K562 (cell line): ENCODE measurements around the gene UBA3. TPM values are rescaled to one million over a fixed set of nuclear protein-coding genes. Genes with fewer than 3 reads are reported as not detected.

ENCODE experiments used
- CBX8 ChIP-seq: fragments of 200-600 bp; sonication (generic); IDR thresholded peaks from 2 replicates; pipeline ENCODE4 v1.6.1; 2012; ENCODE audit warnings: borderline replicate concordance, mixed run types, low read depth, mild to moderate bottlenecking, moderate library complexity, mixed read lengths, low read length, control low read depth, inconsistent platforms; ENCODE audit not compliant: poor library complexity, severe bottlenecking; ENCODE audit errors: extremely low read depth
- E2F1 ChIP-seq: sonication (generic); formaldehyde crosslinking; IDR thresholded peaks from 2 replicates; pipeline ENCODE4 v1.8.1; 2023; ENCODE audit warnings: mild to moderate bottlenecking, missing genetic modification reagents, moderate library complexity
- HBP1 ChIP-seq: fragments of 450-650 bp; formaldehyde crosslinking; IDR thresholded peaks from 2 replicates; pipeline ENCODE4 v1.4.0; 2022; ENCODE audit warnings: missing genetic modification characterization
- JUND ChIP-seq, 2 experiments: IDR thresholded peaks; 2 replicates in 1 of 2; 3 replicates in 1 of 2; pipeline ENCODE4 v1.6.1; 2011; ENCODE audit warnings: borderline replicate concordance in 2 of 2, low read depth in 2 of 2, low read length in 2 of 2, improper control_type of control experiment in 1 of 2, missing biosample characterization in 1 of 2, missing genetic modification characterization in 1 of 2, missing genetic modification reagents in 1 of 2
- KAT7 ChIP-seq: sonication (generic); formaldehyde crosslinking; IDR thresholded peaks from 2 replicates; pipeline ENCODE4 v1.8.0; 2022; ENCODE audit warnings: missing genetic modification reagents, mild to moderate bottlenecking, borderline replicate concordance
- NR0B1 ChIP-seq: fragments of 450-650 bp; IDR thresholded peaks from one replicate; pipeline ENCODE4 v1.6.1; 2018; ENCODE audit warnings: mild to moderate bottlenecking, moderate library complexity; ENCODE audit not compliant: partially characterized antibody
- RERE ChIP-seq: sonication (generic); formaldehyde crosslinking; IDR thresholded peaks from 2 replicates; pipeline ENCODE4 v1.8.0; 2023; ENCODE audit warnings: missing genetic modification reagents, mild to moderate bottlenecking, borderline replicate concordance
- THAP7 ChIP-seq: fragments of 250-450 bp; sonication (Bioruptor Pico); IDR thresholded peaks from 2 replicates; pipeline ENCODE4 v1.5.0; 2021
- ZBTB7A ChIP-seq: IDR thresholded peaks from 2 replicates; pipeline ENCODE4 v1.6.1; 2011; ENCODE audit warnings: low read depth, mild to moderate bottlenecking, low read length, moderate library complexity, borderline replicate concordance; ENCODE audit not compliant: control insufficient read depth
- ZFX ChIP-seq: sonication (generic); formaldehyde crosslinking; IDR thresholded peaks from 2 replicates; pipeline ENCODE4 v1.8.0; 2022; ENCODE audit warnings: mild to moderate bottlenecking, missing genetic modification reagents, moderate library complexity
- polyA plus RNA-seq, 8 experiments: library from polyadenylated mRNA; depleted of rRNA in 4 of 8; stranded (reverse) in 5 of 8; unstranded in 3 of 8; fragments of >200 nt; fragmentation: Nextera tagmentation in 2 of 8; fragmentation: Illumina TruSeq in 1 of 8; extraction: Ambion mirVana in 2 of 8; extraction: Trizol in 1 of 8; gene quantifications; 2 replicates each; pipeline versions ENCODE4 v1.2.1 to v1.2.3, GENCODE V29; 2011 to 2014; ENCODE audit warnings: inconsistent platforms in 1 of 8, missing spikeins in 1 of 8
- total RNA-seq, 7 experiments: library from RNA; depleted of rRNA in 6 of 7; stranded (reverse); fragments of >200 nt in 6 of 7; fragmentation: Illumina TruSeq in 2 of 7; extraction: Trizol in 2 of 7; gene quantifications; 2 replicates each; pipeline versions ENCODE4 v1.2.1 to v1.2.3, GENCODE V29; 2011 to 2021; ENCODE audit warnings: low replicate concordance in 1 of 7

UBA3 gene
- total and polyA plus RNA-seq, 9 of the 15 experiments (the other 6 are each of a cell fraction or from before 2014, with no cell fraction given): 23.2 to 80.0 (median 38.6) TPM

GRCh38 chr3:69032142-69032541 lies 48.0 kb downstream of the UBA3 start (continued):
- TF ChIP-seq RERE: no peak
- no peak for TF ChIP-seq CBX8
- no peak for TF ChIP-seq NR0B1
- TF ChIP-seq E2F1 (CRISPR knock-in tag): no peak
- no peak for TF ChIP-seq HBP1 (CRISPR knock-in tag)
- TF ChIP-seq JUND (IDR thresholded peaks at IDR 0.05; ENCODE audit: borderline replicate concordance, low read depth, low read length): no peak
- TF ChIP-seq JUND (tag; IDR thresholded peaks at IDR 0.05; ENCODE audit: borderline replicate concordance, low read depth, low read length): no peak
- no peak for TF ChIP-seq KAT7 (CRISPR knock-in tag)
- TF ChIP-seq THAP7 (CRISPR knock-in tag): no peak
- no peak for TF ChIP-seq ZBTB7A
- no peak for TF ChIP-seq ZFX (CRISPR knock-in tag)
